ENCODE measurements around the gene CEACAM1.

DNA sequence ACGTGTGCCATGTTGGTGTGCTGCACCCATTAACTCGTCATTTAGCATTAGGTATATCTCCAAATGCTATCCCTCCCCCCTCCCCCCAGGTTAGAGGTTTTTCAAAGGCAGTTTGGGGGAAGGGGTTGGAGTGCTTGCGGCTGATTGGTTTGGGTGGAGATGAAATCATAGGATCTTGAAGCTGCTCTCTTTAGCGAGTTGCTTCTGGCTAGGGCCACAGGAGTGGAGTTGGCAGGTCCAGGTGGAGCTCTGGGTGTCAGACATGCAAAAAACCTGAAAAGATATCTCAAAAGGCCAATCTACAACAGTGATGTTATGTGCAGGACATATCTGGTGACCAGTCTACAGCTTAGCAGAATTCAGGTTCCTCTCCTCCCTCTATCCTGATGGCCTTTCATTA is 52.9 kb downstream of the CEACAM1 start:
- TF ChIP-seq, protein P1, sequence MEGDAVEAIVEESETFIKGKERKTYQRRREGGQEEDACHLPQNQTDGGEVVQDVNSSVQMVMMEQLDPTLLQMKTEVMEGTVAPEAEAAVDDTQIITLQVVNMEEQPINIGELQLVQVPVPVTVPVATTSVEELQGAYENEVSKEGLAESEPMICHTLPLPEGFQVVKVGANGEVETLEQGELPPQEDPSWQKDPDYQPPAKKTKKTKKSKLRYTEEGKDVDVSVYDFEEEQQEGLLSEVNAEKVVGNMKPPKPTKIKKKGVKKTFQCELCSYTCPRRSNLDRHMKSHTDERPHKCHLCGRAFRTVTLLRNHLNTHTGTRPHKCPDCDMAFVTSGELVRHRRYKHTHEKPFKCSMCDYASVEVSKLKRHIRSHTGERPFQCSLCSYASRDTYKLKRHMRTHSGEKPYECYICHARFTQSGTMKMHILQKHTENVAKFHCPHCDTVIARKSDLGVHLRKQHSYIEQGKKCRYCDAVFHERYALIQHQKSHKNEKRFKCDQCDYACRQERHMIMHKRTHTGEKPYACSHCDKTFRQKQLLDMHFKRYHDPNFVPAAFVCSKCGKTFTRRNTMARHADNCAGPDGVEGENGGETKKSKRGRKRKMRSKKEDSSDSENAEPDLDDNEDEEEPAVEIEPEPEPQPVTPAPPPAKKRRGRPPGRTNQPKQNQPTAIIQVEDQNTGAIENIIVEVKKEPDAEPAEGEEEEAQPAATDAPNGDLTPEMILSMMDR (IDR thresholded peaks at IDR 0.05) = no peak
- TF ChIP-seq TCF7L2 (IDR thresholded peaks at IDR 0.05; ENCODE audit: low read depth, low read length) (no peak), POLR2AphosphoS5 (IDR thresholded peaks at IDR 0.05; ENCODE audit: low read depth, low read length) (no peak)
- TF ChIP-seq, protein P2, sequence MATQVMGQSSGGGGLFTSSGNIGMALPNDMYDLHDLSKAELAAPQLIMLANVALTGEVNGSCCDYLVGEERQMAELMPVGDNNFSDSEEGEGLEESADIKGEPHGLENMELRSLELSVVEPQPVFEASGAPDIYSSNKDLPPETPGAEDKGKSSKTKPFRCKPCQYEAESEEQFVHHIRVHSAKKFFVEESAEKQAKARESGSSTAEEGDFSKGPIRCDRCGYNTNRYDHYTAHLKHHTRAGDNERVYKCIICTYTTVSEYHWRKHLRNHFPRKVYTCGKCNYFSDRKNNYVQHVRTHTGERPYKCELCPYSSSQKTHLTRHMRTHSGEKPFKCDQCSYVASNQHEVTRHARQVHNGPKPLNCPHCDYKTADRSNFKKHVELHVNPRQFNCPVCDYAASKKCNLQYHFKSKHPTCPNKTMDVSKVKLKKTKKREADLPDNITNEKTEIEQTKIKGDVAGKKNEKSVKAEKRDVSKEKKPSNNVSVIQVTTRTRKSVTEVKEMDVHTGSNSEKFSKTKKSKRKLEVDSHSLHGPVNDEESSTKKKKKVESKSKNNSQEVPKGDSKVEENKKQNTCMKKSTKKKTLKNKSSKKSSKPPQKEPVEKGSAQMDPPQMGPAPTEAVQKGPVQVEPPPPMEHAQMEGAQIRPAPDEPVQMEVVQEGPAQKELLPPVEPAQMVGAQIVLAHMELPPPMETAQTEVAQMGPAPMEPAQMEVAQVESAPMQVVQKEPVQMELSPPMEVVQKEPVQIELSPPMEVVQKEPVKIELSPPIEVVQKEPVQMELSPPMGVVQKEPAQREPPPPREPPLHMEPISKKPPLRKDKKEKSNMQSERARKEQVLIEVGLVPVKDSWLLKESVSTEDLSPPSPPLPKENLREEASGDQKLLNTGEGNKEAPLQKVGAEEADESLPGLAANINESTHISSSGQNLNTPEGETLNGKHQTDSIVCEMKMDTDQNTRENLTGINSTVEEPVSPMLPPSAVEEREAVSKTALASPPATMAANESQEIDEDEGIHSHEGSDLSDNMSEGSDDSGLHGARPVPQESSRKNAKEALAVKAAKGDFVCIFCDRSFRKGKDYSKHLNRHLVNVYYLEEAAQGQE (IDR thresholded peaks at IDR 0.05; ENCODE audit: insufficient read depth in 1 of 2, low read depth in 2 of 2, low read length in 1 of 2) = no peak
